ENCODE results near the gene WWP2.

WWP2 gene

DNA sequence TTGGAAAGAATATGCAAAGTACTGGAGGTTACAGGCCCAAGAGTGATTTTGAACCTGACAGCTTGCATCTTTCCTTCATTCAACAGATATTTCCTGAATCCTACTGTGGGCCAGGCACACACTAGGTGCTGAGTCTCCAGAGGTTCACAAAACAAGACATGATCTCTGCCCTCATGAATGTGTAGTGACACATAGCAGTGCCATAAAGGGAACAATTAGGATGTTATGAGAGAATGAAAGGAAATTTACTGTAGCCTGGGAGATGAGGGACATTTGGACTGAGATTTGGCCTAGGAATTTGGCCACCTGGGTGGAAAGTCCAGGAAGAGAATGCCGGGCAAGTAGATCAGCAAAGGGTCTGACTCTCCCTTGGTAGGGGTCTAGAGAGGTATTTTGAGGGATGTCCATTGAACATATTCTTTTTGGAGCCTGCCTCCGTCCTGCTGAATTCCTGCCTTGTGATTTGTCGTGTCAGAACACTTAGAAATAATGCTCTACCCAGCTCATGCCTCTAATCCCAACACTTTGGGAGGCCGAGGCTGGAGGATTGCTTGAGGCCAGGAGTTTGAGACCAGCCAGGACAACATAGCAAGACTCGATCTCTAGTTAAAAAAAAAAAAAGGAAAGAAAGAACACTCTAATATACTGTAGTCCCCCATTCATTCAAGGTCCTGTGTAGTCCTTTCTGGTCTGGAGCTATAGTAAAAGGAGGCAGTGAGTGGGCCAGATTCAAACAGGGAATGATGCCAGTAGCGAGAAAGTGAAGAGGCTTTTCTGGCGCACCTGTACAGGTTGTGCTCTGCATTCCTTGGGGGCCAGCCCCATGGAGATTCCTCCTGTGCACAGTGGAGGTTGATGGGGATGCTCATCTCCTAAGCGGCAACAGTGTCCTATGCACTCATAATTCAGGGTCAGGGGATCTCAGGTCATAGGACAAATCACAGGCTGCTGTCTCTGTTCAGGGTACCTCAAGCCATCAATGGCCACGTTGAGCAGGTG lies 98.4 kb downstream of the WWP2 start:
- no peak for DNase-seq

DNA sequence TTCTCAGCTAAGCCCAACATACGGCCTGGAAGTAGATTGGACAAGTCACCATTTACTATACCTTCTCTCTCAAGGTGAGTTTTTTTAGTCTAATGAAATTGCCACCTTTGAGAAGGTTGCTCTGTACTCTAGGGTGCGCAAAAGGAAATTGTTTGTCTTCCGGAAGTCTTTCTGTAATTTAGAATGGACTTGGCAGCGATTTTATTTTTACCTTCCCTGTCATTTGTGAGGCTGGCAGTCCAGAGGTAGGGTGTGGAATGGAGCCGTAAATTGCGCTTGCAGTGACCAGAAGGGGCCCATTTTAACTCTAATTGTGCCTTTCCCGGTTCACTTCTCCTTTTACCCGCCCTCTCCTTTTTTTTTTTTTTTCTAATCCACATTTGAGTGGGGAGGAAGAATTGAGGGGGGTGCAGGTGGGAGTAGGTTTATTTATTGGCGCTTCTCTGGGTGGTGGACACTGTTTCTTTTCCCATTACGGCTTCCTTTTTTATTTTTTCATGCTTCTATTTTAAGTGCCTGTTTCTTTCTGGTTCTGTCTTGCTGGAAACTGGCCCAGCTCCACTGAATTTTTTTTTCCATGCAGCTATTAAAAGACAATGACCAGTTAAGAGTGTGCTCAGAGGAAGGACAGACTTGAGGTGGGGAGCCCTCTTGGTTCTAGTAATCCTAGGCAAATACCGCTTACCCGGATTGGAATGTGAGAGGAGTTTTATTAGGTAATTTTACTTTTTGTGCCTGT lies 99.3 kb downstream of the WWP2 start:
- peak; percentile 31 for DNase-seq

DNA sequence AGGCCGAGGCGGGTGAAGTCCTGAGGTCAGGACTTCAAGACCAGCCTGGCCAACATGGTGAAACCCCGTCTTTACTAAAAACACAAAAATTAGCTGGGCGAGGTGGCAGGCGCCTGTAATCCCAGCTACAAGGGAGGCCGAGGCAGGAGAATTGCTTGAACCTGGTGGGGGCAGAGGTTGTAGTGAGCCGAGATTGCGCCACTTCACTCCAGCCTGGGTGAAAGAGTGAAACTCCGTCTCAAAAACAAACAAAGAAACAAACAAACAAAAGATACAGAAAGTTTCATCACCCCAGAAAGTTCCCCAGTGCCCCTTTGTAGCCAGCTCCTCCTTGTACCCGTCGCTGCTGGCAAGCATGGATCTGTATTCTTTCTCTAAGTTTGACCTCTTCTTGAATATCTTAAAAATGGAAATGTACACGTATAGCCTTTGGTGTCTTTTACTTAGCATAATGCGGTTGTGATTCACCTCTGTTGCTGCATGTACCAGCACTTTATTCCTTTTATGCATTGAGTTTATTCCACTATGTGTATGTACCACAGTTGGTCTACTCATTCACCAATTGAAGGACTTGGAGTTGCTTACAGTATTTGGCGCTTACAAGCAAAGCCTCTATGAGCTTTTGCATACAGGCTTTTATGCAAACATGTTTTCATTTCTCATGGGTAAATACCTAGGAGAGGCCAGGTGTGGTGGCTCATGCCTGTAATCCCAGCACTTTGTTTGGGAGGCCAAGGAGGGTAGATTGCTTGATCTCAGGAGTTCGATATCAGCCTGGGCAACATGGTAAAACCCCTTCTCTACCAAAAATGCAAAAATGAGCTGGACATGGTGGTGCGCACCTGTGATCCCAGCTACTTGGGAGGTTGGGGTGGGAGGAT lies 101.5 kb downstream of the WWP2 start:
- no peak for DNase-seq

DNA sequence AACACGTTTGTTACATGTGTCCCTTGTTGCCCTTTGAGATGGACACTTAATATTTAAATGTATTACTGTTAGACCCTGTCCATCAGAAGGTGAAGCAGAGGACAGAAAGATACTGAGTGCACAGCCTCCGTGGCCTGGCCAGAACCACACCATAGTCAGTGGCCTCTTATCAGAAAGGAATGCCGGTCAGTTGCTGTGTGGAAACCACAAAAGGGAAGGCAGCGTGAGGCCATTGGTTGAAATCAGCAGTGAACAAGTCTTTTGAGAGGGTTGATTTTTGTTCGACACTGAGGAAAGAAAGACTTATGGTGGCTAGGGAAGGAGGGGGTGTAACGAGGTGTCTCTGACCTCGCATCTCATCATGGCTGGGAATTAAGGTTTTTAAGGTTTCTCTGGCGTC lies 103.6 kb downstream of the WWP2 start:
- no peak for DNase-seq

DNA sequence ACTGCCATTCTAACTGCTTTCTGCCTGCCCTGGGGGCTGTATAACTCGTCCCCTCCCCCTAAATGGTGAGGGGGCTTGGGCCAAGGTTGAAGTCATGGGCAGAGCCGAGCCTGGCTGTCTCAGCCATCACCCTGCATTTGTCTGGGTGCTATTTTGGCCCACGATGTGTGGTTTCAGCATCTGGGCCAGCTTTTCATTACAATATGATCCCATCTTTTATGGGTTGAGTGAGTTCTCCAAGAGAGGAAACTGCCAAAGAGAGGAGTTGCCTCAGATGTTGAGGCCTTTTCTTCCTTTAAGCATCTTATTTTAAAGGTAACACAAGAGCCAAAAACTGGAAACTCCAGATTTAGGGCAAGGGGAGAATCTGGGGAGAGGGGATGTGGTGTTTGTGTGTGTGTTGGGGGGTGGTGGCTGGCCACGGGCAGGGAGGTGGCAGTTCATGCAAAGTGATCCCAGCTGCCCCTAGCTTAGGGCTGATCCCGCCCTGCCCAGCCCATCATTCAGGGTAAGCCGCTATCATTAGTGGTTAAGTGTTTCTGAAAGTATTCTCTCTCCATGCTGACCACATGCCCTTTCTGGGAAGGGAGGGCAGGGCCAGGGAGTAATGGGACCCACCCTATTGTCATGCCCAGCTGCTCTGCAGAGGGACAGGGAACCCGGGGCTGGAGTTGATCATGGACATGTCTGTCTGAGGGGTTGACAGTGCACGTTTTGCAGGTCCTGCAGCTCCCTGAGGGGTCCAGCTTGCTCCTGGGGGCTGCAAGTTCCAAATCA lies 105.8 kb downstream of the WWP2 start:
- DNase-seq, result no peak

DNA sequence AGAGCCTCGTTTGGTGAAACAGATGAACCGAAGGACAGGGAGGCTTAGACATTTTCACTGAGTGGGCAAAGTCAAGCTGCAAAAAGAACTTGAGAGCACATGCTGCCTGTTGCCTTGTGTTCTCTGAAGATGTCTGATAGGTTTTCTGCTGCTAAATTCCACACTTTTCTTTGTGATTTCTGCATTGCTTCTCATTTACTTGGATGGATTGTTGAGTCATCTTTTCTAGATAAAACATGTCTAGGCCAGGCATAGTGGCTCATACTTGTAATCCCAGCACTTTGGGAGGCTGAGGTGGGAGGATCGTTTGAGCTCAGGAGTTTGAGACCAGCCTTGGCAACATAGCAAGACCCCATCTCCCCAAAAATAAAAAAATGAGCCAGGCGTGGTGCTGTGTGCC lies 108.6 kb downstream of the WWP2 start:
- no peak for DNase-seq

DNA sequence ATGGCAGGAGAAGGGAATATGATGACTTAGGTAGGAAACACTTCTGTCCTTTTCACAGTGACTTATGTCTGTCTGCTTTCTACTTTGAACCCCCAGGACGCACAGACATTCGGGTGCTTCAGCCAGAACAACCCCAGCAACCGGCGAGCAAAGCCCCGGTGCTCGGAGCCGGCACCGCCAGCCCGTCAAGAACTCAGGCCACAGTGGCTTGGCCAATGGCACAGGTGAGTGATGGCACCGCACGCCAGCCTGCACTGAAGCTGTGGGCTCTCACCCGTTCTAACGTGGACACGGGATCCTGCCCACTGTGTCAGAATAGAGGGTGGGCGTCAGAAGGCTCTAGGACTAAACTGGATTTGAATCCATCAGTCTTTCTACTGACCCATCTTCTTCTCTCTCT lies 109.6 kb downstream of the WWP2 start:
- DNase-seq, result no peak

DNA sequence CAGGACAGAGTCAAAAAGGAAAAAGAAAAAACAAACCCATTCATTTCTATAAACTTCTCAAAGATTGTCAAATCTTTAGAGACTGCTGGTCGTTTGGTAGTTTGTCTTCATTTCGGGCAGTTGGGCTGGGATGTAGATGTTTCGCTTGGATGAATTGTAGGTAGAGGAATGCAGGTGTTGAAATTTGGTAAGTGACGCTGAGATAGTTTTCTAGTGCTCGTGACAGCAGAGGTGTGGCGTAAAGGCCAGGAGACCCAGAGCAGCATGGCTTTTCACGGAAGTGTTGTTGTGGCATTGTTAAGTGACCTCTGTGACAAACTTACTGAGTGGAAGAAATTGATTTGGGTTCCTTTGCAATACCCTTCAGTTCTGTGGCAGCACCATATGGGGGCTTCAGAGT lies 110.8 kb downstream of the WWP2 start:
- no peak for DNase-seq

DNA sequence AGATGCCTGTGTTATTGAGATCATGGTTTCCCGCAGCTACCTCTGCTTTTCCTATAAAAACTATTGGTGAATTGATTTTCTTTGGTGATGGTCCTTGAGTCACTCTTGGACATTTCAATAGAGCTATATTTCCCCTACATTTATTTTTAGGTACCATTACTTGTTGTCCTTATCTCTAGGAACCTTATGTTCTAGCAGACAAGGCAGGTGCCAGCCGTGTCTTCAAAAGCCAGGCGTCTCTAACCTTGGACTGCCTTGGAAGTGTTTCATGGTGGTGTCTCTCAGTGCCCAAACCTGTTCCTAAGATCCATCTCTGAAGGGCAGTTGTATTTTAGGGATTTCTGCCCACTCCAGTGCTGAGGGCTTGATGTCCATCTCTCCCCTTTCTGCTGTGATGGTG lies 111.7 kb downstream of the WWP2 start:
- no peak for DNase-seq

DNA sequence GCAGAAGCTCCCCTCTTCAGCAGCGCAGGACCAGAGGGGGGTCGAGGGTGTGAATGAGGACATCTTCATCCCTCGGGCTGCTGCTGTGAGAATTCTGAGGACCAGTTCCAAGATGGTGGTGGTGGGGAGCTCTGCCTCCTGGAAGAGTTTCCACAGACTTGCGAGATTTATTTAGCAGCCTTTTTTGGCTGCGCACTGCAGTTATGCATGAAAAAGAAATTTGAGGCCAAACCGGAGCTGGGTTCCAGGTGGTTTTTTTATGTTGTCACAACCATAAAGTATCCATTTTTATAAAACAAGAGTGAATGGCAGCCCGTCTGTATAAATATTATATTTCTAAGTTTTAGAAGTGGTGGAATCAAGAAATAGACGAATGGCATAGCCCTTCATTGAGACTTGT lies 112.1 kb downstream of the WWP2 start:
- DNase-seq, result no peak

DNA sequence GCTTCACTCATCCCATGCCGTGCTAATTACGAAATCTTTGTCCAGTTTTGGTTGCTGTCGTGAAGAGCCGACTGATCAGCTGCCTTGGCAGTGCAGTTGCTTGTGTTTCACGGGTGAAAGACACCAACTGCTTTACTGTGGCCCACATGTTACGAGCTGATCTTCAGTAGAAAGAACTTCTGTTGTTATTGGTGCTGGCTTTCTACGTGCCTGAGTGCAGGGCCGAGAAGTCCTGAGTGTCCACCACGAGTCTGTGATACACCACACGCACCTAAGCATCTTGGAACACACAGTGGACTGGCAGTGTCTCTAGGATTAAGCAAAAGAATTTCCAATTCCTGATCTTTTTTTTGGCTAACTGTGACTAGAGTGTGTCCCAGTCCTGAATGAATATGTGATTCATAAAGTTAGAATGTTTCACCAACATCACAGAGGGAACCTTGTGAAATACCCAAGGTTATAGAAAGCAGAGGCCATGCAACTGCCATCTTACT lies 118.6 kb downstream of the WWP2 start:
- DNase-seq, result peak; percentile 43

DNA sequence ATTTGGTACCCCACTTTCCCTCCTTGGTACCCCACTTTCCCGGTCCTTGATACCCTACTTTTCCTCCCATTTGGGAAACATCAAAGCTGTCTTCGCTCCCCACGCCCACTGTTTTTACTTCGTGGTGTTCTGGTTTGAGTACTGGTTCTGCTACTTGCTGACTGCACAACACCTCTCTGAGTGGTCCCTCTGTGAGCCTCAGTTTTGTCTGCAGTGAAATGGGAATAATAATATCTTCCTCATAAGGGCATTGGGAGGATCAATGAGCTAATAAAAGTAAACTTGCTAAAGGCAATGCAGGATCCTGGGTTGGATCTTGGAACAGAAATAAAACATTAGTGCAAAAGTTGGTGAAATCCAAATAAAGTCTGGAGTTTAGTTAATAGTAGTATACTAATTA lies 119.0 kb downstream of the WWP2 start:
- DNase-seq, result no peak

DNA sequence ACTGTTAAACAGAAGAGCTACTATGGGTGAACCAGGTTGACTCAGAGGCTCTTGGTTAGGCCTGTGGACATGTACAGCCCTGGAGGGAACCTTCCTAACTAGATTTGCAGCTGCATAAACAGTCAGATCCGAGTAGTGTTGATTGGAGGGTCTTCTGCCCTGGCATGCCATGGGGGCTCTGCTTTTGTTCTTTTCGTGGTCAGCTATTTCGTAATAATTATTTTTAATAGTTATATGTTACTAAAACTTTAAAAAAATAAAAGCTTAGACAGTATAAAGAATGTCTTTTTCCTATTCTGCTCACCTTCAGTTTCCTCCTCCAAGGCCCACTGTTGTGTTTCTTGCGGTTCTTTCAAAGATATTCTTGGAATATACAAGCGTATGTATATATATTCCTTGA lies 121.6 kb downstream of the WWP2 start:
- no peak for DNase-seq

DNA sequence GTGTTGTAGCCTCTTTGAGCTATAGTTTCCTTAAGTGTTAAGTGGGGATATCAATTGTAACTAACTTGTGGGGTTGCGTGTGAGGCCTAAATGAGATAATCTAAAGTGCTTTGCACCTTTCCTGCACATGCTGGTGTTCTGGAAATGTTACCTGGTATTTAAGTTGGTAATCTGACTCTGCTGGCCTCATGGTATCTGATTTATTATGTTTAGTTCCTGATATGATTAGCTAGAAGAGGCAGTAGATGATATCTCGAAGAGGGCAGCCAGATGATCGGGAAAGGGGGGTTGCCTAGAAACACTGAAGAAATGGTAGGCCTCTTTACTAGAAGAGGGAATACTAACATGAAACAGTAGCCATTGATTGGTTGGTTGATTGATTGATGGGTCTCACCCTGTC lies 123.6 kb downstream of the WWP2 start:
- DNase-seq, result no peak

DNA sequence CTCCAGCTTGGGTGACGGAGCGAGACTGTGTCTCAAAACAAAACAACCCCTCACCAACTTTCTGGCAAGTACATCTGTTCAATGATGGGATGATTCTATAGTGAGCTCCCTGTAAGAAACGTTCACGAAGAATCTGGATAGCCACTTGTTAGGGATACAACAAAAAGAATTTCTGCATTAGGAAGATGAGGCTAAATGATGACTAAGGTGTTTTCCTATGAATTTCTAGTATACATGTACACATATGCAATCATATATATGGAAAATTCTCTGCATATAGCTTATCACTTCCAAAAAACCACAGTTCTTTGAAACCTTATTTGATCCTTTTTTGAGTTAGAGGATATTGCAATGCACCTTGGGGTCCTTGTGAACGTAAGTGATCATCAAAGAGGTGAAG lies 124.6 kb downstream of the WWP2 start:
- DNase-seq, result no peak

DNA sequence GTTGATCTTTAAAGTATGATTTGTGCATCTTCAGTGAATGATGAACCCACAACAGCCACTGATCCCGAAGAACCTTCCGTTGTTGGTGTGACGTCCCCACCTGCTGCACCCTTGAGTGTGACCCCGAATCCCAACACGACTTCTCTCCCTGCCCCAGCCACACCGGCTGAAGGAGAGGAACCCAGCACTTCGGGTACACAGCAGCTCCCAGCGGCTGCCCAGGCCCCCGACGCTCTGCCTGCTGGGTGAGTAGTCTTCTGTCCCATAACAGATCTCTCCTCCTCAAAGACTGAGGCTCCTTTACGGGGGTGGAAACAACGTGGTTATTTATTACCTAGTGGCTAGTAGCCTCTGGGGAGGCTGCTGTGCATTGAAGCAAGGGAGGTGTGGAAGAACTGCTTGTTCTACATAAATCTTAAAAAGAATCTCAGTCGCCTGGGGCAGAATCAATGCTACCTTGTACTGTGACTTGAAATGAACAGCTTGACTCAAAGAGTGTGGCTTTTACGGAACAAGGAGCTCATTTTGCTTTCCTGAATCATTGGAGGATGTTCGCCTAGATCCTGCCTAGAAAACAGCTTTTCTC lies 126.0 kb downstream of the WWP2 start:
- peak; percentile 25 for DNase-seq

DNA sequence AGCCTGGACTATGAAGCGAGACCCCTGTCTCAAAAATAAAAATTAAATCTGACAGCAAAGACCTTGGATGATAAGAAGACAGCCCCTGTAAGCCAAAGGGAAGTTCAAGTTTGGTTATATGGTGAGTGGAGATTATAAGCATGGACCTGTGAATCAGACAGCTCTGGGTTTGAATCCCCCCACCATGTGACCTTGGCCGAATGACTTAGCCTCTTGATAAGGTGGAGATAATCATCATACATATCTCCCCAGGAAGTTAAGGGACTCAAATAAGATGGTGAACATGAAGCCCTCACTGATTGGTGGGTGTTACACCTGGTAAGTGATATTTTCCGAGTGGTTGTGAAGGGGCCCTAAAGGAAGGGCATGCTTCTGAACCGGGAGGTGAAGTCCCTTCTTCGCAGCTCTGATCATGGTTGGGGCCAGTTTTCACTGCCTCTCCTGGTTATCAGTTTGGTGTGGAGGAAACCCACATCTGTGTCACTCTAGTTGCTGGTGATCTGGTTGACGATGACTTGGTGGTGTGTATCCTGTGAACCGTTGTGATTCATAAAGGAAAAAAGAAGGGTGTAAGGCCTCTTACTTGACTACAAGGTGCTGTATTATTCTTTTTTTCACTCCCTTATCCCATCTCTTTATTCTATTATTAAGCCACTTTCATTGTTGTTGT lies 127.3 kb downstream of the WWP2 start:
- no peak for DNase-seq

DNA sequence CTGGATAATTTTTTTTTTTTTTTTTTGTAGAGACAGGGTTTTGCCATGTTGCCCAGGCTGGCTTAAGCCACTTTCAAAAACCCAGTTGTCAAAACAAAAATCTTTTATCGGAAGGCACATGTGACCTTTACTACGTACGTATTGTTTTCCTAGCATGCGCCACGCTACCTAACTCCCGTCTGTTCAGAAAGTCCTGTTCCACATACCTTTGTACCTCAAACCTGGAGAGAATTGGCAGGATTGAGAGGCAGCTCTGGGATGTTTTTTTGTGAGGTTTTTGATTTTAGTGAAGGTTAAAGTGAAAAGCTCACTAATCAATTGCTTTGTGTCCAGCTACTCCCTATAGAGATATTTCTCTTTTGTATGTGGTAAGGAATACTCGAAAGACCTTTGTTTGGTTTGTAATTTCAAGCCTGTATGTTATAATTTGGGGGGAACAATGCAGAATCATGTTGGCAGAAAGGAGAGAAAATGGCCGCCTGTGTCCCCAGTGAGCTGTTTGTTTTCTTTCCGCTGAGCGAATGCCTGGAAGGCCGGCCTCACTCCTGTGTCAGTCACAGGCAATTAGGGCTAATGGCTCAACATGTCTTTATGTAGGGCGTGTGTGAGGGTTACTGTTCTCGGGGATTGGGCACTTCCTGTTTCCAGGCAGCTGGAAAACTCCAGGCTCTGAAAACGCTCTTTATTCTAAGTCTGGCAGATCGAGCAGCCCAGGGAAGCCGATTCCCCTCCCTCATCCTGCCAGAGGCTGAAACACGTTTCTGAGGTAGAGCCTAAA lies 128.2 kb downstream of the WWP2 start:
- DNase-seq, result peak; percentile 95

DNA sequence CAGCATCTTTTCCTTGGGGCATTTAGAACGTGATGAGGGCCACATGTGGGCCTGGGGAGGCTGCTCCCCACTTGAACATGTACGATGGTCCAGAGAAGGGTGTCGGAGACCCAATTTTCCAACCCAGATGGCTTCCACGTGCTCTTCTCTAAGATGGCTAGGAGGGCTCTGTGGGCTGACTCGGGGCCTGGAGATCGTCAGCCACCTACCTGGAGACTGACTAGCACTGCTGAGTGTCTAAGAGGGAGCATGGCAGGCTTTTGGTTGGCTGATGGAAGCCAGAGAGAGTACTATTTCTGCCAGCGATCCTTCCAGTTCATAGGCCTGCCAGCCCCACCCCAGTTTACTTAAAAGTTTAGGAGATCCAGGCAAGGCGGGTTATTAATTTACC lies 128.8 kb downstream of the WWP2 start:
- peak; percentile 42 for DNase-seq

DNA sequence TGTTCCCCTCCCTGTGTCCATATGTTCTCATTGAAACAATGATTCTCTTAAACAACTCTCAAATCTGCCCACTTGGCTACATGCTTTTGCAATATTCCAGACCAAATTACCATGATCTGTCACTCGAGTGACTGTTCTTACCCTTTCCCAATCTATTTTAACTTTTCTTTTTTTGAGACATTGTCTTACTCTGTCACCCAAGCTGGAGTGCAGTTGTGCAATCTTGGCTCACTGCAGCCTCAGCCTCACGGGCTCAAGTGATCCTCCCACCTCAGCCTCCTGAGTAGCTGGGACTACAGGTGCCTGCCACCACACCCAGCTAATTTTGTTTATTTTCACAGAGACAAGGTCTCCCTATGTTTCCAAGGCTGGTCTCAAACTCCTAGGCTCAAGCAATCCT lies 130.2 kb downstream of the WWP2 start:
- DNase-seq, result no peak
